HG02943 (cell line): ENCODE measurements around the gene KRTAP19-5.
"Not testable (repeated sequence)": the region's sequence is repeated elsewhere in the genome, so short reads cannot be mapped to it uniquely, and the experiment has no call there.

Experiments
- ATAC-seq: cut with Tn5 transposase; IDR thresholded peaks from one replicate; pipeline ENCODE4 v1.9.1; 2021; ENCODE audit warnings: mild to moderate bottlenecking, low read depth, moderate library complexity; ENCODE audit not compliant: unreplicated experiment

The KRTAP19-5 gene

DNA sequence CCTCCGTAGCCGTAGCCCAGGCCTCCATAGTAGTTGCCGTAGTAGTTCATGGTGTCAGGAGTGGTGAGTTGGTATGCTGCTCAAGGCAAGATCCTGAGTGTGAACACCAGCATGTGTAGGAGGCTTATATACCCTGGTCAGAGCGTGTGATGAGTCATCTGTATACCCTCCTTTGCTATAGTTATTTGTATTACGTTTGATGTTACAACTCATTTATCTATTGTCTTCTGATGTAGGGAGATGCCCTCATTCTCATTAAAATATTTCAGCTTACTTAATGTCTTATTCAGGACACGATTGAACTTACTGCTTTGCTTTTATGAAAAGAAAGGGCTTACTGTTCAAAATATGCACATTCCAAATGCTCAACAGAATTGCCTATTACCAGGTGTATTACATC, at the start of gene KRTAP19-5:
Gene KRTAP19-5 (minus strand): TSS at position 101 of the 400 bp plus-strand sequence. CDS start 51 bp downstream, at position 50.
- ATAC-seq = no peak

DNA sequence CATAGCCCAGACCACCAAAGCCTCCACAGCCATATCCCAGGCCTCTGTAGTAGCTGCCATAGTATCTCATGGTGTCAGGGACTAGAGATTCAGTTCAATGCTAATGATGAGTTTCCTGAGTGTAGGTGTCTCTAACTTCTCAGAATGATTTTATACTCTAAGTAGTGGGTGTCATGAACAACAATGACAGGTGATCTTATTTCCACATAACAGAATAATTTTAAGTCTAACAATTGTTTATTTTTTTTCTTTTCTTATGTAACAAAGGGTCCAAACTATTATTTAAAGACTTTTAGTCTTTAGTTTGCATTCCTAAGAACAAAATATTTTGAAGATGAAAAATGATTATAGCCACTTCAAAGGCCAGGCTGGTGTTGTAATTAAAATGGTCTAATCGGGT, 39.8 kb upstream of the KRTAP19-5 start, which contains the start of gene KRTAP19-6:
Gene KRTAP19-6 (minus strand): TSS at position 101 of the 400 bp plus-strand sequence. CDS start 31 bp downstream, at position 70.
- ATAC-seq = no peak

DNA sequence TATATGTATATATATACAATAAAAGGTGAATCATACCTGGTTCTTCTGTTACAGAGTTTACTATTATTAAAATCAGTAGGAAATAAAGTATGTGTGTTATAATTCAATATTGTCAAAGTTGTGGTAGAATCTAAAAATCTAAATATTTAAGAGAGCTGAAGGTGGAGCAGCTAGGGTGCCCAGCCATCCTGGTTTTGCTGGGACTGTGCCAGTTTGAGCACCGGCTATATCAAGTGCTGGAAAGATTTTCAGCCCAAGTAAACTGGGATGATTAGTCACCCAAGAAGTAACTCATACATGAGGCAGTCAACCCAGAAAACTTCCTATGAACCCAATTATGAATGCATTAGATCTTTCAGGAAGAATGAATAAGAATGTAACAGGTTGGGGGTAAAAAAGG, 16.9 kb upstream of the KRTAP19-5 start:
- ATAC-seq = no peak

DNA sequence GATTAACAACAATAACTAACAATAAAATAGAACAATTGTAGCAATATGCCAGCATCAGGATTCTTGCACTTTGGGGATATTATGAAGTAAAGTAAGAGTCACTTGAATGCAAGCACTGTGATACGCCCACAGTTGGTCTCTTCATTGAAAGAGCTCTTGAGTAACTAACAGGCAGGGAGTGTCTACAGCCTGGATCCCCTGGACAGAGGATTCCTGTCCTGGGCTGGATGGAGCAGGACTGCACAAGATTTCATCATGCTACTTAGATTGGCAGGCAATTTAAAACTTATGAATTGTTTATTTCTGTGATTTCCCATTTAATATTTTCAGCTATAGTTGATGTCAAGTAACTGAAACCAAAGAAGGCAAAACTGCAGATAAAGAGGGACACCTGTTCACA, 13.7 kb upstream of the KRTAP19-5 start:
- no peak for ATAC-seq

DNA sequence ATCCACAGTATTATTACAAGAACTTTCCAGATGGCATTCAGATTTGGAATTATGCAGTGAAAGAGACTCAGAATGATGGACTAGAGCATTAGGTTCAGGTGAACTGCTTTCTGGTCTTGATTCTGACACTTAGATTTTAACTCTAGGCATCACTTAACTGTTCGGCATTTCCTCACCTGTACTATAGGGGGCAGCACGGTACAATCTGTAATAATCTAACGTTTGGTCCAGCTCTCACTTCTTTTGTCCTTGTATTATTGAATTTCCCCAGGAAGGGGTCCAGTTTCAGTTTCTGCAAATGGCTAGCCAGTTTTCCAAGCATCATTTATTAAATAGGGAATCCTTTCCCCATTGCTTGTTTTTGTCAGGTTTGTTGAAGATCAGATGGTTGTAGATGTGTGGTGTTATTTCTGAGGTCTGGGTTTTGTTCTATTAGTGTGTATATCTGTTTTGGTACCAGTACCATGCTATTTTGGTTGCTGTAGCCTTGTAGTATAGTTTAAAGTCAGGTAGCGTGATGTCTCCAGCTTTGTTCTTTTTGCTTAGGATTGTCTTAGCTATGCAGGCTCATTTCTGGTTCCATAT, 3.8 kb upstream of the KRTAP19-5 start:
- ATAC-seq = not testable (repeated sequence)

DNA sequence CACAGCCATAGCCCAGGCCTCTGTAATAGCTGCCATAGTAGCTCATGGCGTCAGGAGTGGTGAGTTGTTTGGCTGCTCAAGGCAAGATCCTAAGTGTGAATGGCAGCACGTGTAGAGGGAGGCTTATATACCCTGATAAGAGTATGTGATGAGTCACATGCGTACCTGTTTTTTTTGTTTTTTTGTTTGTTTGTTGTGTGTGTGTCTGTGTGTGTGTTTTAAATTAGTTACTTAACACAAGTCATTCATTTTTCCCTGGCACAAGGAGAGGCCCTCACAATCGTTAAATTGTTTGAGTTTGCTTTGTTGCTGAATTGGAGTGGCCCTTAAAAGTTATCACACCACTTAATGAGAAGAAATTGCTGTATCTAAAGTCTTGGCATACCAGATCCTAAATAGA, 4.9 kb downstream of the KRTAP19-5 start, which contains the start of gene KRTAP19-4:
Gene KRTAP19-4 (minus strand): TSS at position 101 of the 400 bp plus-strand sequence. CDS start 55 bp downstream, at position 46.
- no peak for ATAC-seq

DNA sequence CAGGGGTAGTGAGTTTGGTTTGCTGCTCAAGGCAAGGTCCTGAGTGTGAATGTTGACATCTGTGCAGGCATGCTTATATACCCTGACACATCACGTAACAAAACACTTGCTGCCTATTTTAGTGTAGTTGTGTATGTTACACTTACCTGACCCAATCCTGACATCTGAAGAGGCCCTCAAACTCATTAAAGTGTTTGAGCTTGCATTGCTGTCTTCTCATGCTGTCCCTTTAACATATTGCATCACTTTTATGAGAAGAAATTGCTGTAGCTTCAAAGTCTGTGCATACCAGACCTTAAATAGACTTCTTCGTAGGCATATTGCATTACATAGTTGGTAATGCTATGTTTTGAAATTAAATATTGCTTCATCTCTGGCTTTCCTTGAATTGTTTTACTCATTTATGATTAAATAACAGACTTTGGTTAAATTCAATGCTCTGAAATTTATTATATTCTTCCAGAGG, 9.9 kb downstream of the KRTAP19-5 start, which contains the start of gene KRTAP19-3:
Gene KRTAP19-3 (minus strand): TSS at position 51 of the 466 bp plus-strand sequence. CDS start 56 bp downstream, outside the sequence.
- ATAC-seq = no peak

DNA sequence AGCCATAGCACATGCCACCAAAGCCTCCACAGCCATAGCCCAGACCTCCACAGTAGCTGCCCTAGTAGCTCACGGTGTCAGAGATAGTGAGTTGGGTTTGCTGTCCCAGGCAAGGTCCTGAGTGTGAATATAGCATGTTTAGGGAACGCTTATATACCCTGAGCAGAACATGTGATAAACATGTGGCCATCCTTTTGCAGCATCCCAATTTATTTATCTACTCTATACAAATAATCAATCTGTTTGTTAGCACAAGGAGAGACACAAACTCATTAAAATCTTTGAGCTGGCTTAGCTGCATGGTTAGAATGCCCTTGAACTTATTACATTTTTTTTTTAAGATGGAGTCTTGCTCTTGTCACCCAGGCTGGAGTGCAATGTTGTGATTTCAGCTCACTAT, 14.6 kb downstream of the KRTAP19-5 start, which contains the start of gene KRTAP19-2:
Gene KRTAP19-2 (minus strand): TSS at position 101 of the 400 bp plus-strand sequence. CDS start 88 bp downstream, at position 13.
- ATAC-seq = no peak

DNA sequence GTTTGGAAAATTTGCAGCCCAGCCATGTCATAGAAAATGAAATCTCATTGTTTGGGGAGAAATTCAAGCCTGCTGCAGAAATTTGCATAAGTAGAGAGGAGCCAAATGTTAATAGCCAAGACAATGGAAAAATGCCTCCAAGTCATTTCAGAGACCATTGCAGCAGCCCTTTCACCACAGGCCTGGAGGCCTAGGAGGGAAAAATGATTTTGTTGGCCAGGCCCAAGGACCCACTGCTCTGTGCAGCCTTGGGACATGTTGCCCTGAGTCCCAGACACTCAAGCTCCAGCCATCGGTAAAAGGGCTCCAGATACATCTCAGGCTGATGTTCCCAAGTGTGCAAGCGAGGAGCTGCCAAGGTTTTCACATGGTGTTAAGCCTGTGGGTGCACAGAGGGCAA, 15.8 kb downstream of the KRTAP19-5 start:
- no peak for ATAC-seq

DNA sequence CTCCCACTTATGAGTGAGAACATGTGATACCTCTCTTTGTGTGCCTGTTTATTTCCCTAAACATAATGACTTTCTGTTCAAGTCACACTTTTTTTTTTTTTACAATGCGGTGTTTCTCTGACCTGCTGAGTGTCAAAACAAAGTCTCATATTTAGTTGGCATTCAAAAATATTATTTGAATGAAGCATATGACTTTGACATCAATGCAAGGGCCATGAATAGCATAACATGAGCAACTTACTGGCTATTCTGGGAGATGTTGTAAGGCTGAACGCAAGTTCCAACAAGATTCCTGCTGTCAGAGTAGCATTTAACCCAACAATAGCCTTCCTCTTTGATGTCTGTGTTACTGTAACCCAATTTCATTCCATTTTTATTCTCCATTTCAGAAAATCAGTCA, 19.8 kb downstream of the KRTAP19-5 start:
- no peak for ATAC-seq

DNA sequence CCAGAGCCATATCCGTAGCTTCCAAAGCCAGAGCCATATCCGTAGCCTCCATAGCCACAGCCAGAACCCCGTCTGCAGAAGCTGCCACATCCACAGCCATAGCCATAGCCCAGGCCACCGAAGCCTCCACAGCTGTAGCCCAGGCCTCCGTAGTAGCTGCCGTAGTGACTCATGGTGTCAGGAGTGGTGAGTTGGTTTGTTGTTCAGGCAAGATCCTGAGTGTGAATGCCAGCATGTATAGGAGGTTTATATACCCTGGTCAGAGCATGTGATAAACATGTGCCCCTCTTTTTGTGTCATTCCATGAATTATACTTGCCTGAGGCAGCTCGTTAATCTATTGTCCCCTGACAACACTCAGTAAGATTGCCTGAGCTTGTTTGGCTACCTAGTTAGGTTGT, 21.8 kb downstream of the KRTAP19-5 start, which contains the start of gene KRTAP19-1:
Gene KRTAP19-1 (minus strand): TSS at position 223 of the 400 bp plus-strand sequence. CDS start 50 bp downstream, at position 173.
- ATAC-seq = no peak

DNA sequence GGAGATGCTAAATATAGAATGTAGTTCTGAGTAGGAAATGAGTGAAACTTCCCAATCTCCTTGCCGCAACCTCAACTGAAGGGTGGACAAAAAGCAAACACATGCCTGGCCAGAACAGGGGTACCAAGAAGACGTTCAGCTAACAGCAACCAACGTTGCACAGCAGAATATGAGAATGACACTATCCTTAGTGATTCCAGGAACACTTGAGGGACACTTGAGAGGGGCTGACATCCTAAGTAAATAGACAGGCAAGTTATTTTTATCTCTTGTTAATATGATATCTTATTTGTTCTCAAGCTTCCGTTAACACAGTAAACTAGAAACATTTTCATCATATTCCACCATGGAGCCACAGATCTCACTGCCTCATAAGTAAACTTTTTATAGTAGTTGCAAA, 22.7 kb downstream of the KRTAP19-5 start:
- ATAC-seq = no peak

DNA sequence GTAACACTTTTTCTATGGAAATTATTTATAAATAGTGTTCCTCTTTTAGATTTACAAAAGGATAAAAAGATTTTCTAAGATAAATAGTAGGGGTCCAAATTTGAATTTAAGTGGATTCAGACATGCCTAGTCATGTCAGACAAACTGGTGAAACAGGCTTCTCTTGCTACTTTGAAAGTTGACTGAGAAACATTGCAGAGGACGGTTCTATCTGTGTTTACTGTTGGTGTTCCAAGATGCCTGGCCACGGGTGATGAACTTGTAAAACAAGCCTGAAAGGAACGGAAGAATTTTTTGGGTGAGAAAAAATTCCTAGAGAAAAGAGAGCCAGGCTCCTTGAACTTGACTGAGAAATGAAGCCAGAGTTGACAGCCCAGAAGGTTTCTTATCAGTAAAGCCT, 23.9 kb downstream of the KRTAP19-5 start:
- ATAC-seq = no peak

DNA sequence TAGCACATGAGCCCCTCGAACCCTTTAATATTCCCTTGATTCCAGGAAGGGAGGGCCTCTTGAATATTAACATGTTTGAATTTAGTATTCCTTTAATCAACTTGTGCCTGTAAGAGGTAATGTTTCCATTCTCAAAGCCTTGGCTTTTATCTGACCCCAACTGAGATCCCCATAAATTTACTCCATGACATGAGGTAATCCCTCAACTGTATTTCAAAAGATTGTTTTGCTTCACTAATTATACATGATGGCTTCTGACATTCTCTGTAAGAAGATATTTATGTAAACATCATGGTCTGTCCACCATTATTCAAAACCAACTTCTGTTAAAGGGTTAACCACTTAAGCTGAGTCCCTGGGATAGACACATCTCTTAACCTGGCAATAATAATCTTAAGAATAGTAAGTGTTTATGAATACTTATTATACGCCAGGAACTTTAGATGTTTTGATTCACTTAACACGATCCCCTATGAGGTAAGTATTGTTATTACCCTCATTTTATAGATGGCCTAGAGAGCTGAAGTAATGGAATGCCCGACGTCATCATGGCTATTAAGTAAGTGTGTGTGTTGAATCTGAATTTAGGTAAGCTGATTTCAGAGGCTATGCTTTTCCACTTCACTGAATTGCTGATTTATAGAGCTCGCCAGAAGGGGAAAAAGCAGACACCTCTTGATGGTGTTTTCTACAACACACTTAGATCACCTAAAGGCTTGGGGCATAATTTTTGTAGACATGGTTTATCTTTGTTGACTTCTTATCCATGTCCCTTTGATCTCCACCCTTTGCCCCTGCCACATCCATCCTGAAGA, 32.8 kb downstream of the KRTAP19-5 start:
- ATAC-seq = no peak

DNA sequence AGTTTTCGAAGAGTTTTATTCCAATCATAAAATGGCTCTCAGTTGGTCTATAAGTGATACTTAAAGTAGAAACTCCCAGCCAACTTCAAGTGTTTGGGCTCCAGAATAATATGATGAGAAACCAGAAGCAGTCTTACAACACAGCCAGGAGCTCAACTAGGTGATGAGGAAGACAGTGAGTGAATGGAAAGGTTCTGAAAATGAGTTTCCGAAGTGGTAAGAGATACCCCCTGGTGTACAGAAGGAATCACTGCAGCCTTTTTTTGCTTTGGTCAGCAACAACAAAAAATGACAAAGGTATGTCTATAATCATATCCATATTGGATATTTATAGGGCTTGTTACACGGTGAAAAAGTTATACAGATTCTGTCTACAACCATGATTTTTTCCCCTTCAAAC, 38.2 kb downstream of the KRTAP19-5 start:
- no peak for ATAC-seq
